Embryonic facial prominence (tissue), 1 donor: Measurements from ENCODE around the gene NRAS.
A peak's percentile ranks its signal among the peaks of the same experiment; 100 is the strongest.

Experiments
- DNase-seq: peaks from one replicate; pipeline ENCODE4 v3.0.0-alpha.2; 2016; ENCODE audit errors: extremely low spot score

NRAS gene

DNA sequence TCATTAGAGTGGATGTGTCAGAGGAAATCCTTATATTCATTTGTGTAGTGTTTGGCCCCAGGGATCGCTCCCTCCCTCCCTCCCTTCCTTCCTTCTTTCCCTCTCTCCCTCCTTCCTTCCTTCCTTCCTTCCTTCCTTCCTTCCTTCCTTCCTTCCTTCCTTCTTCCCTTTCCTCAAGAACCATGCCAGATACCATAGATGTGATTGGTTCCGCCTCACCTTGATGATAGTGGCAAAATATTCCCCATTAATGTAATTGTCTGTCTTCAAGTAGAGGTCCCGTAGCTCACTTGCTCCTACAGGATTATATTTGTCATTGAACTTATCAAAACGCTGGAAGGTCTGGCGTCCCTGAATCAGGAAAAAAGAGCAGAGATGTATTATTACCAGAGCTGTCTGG is 38.9 kb downstream of the NRAS start:
- DNase-seq: no peak

DNA sequence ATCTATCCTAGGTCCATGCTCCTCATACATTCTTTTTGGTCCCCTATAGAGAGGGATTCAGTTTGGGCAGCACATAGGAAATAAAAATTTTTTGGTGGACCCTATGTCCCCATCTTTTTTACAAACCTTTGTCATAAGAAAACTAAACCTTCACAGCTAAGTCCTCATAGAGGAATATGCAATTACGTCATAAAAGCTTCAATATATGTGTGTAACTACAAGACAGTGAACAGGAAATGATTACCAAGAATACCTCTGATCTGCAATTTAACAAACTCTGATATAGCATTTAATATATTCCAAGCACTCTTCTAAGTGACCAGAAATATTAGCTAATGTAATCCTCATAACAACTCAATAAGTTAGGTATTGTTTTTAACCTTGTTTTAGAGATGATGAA is 40.5 kb downstream of the NRAS start:
- no peak for DNase-seq

DNA sequence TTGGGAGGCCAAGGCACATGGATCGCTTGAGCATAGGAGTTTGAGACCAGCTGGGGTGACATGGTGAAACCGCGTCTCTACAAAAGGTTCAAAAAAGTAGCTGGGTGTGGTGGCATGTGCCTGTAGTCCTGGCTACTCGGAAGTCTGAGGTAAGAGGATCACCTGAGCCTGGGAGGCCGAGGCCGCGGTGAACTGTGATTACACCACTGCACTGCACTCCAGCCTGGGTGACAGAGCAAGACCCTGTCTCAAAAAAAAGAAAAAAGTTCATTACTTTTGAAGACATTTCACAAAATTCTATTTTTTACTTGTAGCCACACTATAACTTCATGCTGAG is 44.7 kb downstream of the NRAS start:
- no peak for DNase-seq

DNA sequence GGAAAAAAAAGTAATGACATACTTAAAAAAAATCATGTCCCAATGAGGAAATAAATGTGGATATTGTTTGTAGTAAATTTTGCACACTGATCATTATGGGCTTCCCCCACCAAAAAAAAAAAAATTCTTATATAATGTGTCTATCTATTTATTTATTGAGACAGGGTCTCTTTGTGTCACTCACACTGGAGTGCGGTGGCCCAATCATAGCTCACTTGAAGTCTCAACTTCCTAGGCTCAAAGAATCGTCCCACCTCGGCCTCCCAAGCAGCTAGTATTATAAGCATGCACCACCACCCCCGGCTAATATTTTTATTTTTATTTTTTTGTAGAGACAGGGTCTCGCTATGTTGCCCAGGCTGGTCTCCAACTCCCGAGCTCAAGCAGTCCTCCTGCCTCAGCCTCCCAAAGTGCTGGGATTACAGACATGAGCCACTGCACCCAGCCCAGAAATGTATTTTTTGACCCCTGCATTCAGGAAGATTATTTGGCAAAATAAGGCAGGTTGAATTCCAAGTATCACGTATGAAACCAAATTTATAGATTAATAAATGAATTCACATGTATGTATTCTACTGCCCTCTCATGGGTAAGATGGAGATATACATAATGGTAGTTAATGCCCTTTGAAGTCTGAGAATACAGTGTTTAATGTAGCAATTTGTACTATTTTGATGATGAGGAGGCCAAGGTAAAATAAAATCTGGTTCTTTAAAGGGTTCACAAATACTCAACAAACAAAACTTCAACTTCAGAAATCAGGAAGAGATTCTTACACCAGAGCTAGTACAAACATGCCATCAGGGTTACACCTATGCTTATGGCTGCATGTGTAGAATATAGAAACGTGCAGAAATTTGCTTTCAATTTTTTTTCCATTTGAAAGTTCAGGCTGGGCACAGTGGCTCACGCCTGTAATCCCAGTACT is 45.3 kb downstream of the NRAS start:
- peak; percentile 30 for DNase-seq

DNA sequence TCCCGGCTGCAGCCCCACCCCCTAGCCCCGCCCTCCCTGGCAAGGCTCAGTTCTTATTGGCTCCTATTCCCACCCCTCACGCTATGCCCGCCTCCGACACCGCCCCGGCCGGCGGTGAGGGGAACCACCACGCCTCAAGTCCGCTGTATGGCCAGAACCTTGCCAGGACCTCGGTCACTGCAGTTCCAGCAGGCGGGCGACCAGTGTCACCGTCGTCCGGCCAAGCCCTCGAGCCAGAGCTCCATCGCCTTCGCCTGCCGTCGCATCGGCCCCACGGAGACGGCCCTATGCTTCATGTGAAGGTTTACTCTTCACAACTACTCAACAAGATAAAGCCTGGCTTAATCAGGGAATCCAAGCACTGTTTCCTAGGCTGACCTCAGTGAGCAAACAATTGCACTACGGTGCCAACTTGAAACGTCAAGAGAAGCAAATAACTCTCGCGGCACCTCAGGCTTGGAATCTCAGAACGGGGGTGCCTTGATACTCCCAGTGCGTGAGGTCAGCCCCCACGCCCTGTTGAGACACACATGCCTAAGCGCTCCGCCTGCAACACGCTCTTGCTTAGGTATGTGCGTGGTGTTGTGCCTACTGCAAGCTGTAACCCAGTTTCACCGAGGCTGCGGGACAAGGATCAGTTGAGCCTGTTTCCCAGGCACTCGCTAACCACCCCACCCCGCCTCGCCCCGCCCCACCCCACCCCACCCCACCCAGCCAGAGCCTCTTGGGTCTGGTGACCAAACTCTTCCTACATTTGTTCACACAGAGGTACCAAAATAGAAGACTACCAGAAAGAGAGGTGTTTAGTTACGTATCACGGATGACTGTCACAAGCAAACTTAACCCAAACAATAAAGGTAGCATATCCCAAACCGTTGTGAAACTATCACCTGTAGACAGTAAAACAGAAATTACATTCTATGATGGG is 46.2 kb downstream of the NRAS start:
- peak; percentile 63 for DNase-seq

DNA sequence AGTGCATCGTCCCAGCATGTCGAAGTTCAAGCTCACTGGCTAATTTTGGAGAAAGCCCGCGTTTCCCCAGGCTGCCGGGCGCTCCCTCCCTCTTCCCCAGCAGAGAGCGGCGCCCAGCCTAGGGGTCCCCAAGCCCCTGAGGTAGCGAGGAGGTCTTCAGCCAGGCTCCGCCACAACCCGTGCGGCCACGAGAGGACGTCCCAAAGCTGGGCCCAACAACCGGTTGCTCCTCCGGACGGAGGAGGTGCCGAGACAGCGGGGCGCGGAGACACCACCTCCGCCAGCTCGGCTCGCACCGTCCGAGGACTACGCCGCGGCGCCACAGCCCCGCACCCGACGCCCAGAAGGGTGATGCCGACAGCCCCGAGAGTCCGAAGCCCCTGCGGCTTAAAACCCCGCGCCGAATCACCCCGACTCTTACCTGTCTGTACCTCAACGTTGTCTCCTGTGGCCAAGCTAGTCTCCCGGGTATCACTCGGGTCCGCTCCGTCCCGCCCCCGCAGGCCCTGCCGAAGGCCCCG is 46.9 kb downstream of the NRAS start, which contains the start of gene DENND2C:
DENND2C (minus strand) TSS at position 488 of the 521 bp plus-strand sequence. CDS start 44,065 bp downstream, outside the sequence.
- DNase-seq: no peak

DNA sequence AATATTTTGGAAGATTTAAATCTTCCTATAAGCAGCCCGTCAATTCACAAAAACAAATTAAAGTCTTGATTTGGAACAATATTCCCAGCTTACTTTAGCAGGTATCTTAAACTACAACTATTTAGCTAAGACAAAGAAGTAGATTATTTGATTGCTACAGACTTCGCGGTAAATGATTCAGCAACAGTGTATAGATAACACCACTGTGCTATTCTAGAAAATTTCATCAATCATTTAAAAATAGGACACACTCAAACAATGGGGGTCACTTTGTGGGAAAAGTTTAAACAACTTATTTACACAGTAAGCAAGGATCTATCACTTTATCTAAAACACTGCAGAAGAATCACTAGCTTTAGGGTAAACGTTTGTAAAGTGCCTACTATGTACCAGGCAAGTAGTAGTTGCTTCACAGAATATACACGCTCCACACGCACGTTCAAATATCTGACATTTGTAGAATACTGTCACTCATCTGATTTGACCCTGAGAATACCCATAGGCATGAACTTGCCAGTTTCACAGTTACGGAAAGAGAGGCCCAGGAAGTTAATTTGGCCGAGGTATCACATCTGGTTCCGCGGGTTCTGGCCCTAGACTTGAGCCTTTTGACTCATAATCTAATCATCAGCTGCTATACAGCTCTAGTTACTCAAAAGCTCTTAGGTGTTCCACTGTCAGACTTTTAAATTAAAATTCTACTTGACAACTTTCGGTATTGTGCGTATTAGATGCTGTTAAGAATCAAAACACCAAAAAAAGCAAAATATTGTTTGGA is 47.6 kb downstream of the NRAS start:
- no peak for DNase-seq

DNA sequence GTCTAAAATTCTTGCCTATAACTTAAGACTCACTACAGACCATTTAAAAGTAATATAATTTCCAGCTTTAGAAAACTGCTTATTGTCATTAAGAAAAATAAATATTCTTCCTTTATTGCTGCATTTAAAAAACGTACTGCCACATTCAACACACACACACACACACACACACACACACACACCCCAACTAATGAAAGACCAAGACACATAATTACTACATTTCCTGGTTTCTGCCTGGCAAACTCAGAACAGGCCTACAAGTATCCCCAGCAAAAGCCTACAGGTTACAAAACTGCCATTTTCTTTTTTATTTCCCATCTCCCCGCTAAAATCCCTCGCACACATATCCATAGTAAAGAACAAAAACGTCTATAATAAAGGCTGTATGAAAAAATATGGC is 48.2 kb downstream of the NRAS start:
- DNase-seq: no peak

DNA sequence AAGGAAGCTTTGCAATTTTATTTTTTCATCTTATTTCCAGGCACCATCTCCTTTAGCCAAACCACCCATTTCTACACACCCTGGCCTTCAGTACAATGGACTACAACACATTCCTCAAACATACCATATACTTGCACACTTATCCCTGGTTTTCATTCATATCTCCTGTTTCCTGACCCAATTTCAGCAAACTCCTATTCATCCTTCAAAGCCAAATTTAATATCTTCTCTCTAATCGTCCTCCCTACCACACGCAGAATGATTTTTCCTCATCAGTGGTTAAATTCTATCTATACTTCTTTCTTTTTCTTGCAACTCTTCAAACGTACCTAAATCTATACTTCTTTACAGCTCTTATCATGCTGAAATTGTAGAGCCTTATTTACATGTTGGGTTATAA is 49.6 kb downstream of the NRAS start:
- DNase-seq: no peak

DNA sequence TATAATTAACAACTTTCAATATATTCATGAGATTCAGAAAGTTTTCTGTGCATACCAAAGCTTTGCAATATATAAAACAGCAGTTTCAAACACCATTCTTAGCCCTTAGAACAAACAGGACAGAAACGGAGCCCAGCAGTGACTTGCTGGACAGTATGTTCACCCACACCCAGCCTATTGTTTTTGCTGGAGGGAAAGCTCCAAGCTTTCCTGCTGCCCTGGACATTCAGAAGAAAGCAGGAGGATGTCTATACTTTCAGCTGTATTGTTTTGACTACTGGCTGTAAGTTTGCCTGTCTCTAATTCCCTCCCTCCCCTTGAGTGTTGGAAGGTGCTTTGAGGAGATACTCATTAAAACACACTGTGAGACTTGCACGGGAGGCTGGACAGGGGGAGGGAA is 56.3 kb downstream of the NRAS start:
- DNase-seq: no peak
